ENCODE results near the gene FNIP1.
"Not testable (repeated sequence)": the region's sequence is repeated elsewhere in the genome, so short reads cannot be mapped to it uniquely, and the experiment has no call there.

The FNIP1 gene

GRCh38 chr5:131717164-131717563 is 79.7 kb downstream of the FNIP1 start:
- in situ Hi-C loops (cut with MboI; ENCODE audit: low pct_unique_long_range_greater_than_20kb, low sequenced_read_pairs); DNase-seq: not testable (repeated sequence)

- in situ Hi-C loops (cut with MboI; ENCODE audit: low pct_unique_long_range_greater_than_20kb, low sequenced_read_pairs): no loop called here
- DNase-seq: no peak
These were observed 80.2 kb downstream of the FNIP1 start for GRCh38 chr5:131716650-131717049.

GRCh38 chr5:131710391-131710790 is 86.4 kb downstream of the FNIP1 start:
- in situ Hi-C loops (cut with MboI; ENCODE audit: low pct_unique_long_range_greater_than_20kb, low sequenced_read_pairs): no loop called here
- no peak for DNase-seq

- no peak for DNase-seq
- in situ Hi-C loops (cut with MboI; ENCODE audit: low pct_unique_long_range_greater_than_20kb, low sequenced_read_pairs): no loop called here
These were observed 87.8 kb downstream of the FNIP1 start for GRCh38 chr5:131709043-131709442.

- in situ Hi-C loops (cut with MboI; ENCODE audit: low pct_unique_long_range_greater_than_20kb, low sequenced_read_pairs): no loop called here
- DNase-seq: no peak
These were observed 90.5 kb downstream of the FNIP1 start for GRCh38 chr5:131706281-131706680.

- no peak for DNase-seq
- in situ Hi-C loops (cut with MboI; ENCODE audit: low pct_unique_long_range_greater_than_20kb, low sequenced_read_pairs): no loop called here
These were observed 101.9 kb downstream of the FNIP1 start for GRCh38 chr5:131694926-131695325.

- in situ Hi-C loops (cut with MboI; ENCODE audit: low pct_unique_long_range_greater_than_20kb, low sequenced_read_pairs): no loop called here
- DNase-seq: no peak
These were observed 102.9 kb downstream of the FNIP1 start for GRCh38 chr5:131693894-131694293.

GRCh38 chr5:131685516-131686171 is 111.2 kb downstream of the FNIP1 start:
- in situ Hi-C loops (cut with MboI; ENCODE audit: low pct_unique_long_range_greater_than_20kb, low sequenced_read_pairs): no loop called here
- no peak for DNase-seq

GRCh38 chr5:131684595-131684994 is 112.2 kb downstream of the FNIP1 start:
- in situ Hi-C loops (cut with MboI; ENCODE audit: low pct_unique_long_range_greater_than_20kb, low sequenced_read_pairs): no loop called here
- DNase-seq: no peak

- in situ Hi-C loops (cut with MboI; ENCODE audit: low pct_unique_long_range_greater_than_20kb, low sequenced_read_pairs): no loop called here
- no peak for DNase-seq
These were observed 112.8 kb downstream of the FNIP1 start for GRCh38 chr5:131684051-131684450.

- DNase-seq: no peak
- in situ Hi-C loops (cut with MboI; ENCODE audit: low pct_unique_long_range_greater_than_20kb, low sequenced_read_pairs): no loop called here
These were observed 114.0 kb downstream of the FNIP1 start for GRCh38 chr5:131682826-131683225.

GRCh38 chr5:131682175-131682574 is 114.6 kb downstream of the FNIP1 start:
- in situ Hi-C loops (cut with MboI; ENCODE audit: low pct_unique_long_range_greater_than_20kb, low sequenced_read_pairs): no loop called here

GRCh38 chr5:131679911-131680310 is 116.9 kb downstream of the FNIP1 start:
- in situ Hi-C loops (cut with MboI; ENCODE audit: low pct_unique_long_range_greater_than_20kb, low sequenced_read_pairs): no loop called here
- peak; percentile 8 for DNase-seq

More at GRCh38 chr5:131682175-131682574, 114.6 kb downstream of the FNIP1 start:
- no peak for DNase-seq

- DNase-seq; in situ Hi-C loops (cut with MboI; ENCODE audit: low pct_unique_long_range_greater_than_20kb, low sequenced_read_pairs): not testable (repeated sequence)
These were observed 118.5 kb downstream of the FNIP1 start for GRCh38 chr5:131678273-131678672.

- in situ Hi-C loops (cut with MboI; ENCODE audit: low pct_unique_long_range_greater_than_20kb, low sequenced_read_pairs): no loop called here
These were observed 119.7 kb downstream of the FNIP1 start for GRCh38 chr5:131677115-131677514.

GRCh38 chr5:131672776-131673175 is 124.0 kb downstream of the FNIP1 start:
- in situ Hi-C loops (cut with MboI; ENCODE audit: low pct_unique_long_range_greater_than_20kb, low sequenced_read_pairs): no loop called here

More at GRCh38 chr5:131677115-131677514, 119.7 kb downstream of the FNIP1 start:
- DNase-seq: no peak

GRCh38 chr5:131671994-131672655 is 124.7 kb downstream of the FNIP1 start:
- in situ Hi-C loops (cut with MboI; ENCODE audit: low pct_unique_long_range_greater_than_20kb, low sequenced_read_pairs): no loop called here
- DNase-seq: no peak

More at GRCh38 chr5:131672776-131673175, 124.0 kb downstream of the FNIP1 start:
- DNase-seq: no peak

- in situ Hi-C loops (cut with MboI; ENCODE audit: low pct_unique_long_range_greater_than_20kb, low sequenced_read_pairs): no loop called here
- no peak for DNase-seq
These were observed 125.4 kb downstream of the FNIP1 start for GRCh38 chr5:131671409-131671808.

- in situ Hi-C loops (cut with MboI; ENCODE audit: low pct_unique_long_range_greater_than_20kb, low sequenced_read_pairs): no loop called here
- DNase-seq: no peak
These were observed 131.9 kb downstream of the FNIP1 start for GRCh38 chr5:131664929-131665328.

- in situ Hi-C loops (cut with MboI; ENCODE audit: low pct_unique_long_range_greater_than_20kb, low sequenced_read_pairs): no loop called here
These were observed 134.9 kb downstream of the FNIP1 start for GRCh38 chr5:131661933-131662332.

GRCh38 chr5:131659841-131660240 is 137.0 kb downstream of the FNIP1 start:
- in situ Hi-C loops (cut with MboI; ENCODE audit: low pct_unique_long_range_greater_than_20kb, low sequenced_read_pairs): no loop called here
- DNase-seq: no peak

More at GRCh38 chr5:131661933-131662332, 134.9 kb downstream of the FNIP1 start:
- DNase-seq: no peak

All from KBM-7 (cell line).